HL-60/S4 treated with phorbol 12-myristate 13-acetate at 8.2 ng/mL for 4 days and 3 days (cell line): ENCODE data around the gene RRP1B.

Experiments
- in situ Hi-C: fragments of 300-500 bp; cut with MboI; formaldehyde crosslinking; loops from 2 replicates; pipeline ENCODE4 v1.15.0; 2022; ENCODE audit warnings: low sequenced_read_pairs

RRP1B gene

DNA sequence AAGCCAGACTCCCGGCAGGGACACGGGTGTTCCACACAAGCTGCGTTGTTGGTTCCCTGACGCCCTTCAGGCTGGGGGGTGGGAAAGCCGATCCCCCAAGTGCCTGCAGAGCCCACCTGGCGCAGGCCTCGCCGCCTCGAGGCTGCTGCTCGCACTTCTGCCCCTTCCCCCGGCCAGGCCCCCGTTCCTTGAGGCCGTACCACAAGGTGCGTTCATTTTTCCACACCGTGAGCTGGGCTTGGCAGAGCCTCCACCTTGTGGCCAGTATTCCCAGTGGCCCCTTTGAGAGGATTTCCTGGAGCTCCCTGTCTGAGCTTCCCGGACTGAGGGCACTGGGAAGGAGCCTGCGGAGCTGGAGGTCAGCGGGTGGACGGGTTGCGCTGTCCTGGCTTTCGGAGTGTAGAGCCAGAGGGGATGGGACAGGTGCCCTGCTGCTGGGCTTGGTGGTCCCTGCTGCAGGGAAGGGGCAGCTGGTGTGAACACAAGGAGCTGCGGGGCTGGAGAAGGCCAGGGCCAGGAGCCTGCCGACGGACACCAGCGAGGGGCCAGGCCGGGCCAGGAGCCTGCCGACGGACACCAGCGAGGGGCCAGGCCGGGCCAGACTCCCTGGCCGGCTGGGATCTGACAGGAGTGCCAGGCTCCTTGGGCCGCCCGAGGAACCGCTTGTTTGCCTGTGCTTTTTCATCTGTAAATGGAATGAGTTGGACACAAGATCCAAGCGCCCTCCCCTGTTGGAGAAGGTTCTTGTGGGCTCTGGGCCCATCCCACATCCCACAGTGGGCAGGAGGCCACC lies 78.0 kb downstream of the RRP1B start:
- in situ Hi-C loops: no loop called here

DNA sequence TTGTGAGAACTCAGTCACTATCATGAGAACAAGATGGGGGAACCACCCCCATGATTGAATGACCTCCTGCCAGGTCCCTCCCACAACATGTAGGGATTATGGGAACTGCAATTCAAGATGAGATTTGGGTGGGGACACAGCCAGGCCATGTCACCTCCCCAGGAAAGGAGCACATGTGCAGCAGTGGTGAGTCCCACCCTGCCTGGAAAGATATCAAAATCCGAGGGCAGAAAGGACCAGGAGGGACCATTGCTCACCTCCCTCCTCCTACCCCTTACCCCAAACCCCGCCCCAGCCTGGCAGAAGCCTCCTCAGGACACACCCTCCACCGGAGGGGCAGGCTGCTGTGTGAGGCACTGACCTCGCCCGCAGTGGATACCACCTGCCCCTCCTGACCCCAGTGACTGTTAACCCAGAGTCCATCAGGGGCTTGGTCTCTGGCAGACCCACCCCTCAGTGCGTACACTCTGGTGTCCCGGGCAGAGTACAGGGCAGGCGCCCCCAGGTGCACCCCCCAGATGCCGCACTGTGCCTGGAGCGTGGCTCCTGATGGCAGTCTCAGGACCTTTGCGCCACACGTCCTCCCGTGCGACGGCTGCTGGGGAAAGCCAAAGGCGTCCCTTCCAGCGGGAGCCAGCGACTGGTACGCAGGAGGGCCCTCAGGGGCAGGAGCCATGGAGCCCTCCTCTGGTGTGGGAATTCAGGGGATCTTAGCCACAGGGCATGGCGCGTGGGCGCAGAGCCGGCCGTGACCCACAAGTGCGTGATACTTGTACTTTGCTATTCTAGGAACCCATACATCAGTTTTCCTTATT lies 80.5 kb downstream of the RRP1B start:
- in situ Hi-C loops: no loop called here

GRCh38 chr21:43740497-43741156 lies 81.3 kb downstream of the RRP1B start:
- in situ Hi-C loops: no loop called here

DNA sequence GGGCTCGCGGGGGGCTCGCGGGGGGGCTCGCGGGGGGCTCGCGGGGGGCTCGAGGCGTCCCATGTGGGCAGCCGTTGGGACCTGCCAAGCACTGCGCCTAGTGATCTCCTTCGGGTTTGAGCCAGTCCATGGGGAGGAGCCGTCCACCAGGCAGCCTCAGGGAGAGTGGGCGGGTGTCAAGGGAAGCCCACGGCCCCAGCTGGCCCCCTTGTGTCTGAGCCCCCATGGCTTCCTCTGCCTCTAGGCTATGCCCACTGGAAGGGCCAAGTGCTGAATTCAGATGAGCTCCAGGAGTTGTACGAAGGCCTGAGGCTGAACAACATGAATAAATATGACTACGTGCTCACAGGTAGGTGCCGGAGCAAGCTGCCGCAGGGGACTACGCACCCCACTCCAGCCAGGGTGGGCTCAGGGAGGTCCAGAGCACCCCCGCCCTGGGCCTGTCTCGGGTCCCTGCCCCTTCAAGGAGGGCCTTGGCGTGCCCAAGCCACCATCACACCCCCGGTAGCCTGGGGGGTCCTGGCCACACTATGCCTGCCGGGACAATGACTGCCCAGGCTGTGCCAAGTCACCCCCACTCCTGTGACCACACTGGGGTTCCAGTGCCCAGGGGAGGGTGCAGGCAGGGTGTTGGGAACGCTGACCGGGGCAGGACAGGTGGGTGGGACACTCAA lies 82.2 kb downstream of the RRP1B start:
- in situ Hi-C loops: no loop called here

DNA sequence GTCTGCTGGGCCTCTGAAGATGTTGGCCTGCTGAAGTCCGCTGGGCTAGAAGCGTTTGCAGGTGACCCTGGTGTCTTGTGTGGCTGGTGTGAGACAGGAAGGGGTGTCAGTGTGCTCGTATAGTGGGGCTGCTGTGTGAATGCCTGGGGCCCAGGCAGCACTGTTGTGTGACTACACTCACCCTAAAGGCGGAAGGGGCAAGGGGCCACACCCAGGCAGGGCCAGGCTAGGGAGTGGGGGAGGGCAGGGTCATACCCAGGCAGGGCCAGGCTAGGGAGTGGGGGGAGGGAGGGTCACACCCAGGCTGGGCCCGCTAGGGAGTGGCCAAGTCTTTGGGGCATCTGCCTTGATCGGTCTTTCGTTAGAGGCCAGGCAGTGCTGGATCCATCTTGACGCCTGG lies 84.6 kb downstream of the RRP1B start:
- in situ Hi-C loops: no loop called here

GRCh38 chr21:43744725-43745124 lies 85.4 kb downstream of the RRP1B start:
- in situ Hi-C loops: no loop called here
